Measurements from ENCODE around the gene AKT1.

DNA sequence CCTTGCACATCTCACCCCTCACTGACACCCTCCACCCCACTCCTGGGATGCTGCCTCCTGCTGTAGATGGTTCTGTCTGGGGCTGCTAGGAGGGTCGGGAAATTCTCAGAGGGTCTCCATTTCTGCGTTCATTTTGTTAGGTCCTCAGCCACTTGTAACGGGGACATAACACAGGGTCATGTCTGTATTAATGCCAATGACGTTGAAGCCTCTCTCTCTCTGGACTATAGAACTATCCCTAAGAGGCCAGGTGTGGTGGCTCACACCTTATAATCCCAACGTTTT, 28.0 kb downstream of the AKT1 start:
- TF ChIP-seq TAF1 (IDR thresholded peaks at IDR 0.05; ENCODE audit: borderline replicate concordance, low read depth, low read length) (no peak), POLR2AphosphoS5 (IDR thresholded peaks at IDR 0.05; ENCODE audit: low read depth, low read length) (no peak), POLR2A (IDR thresholded peaks at IDR 0.05; ENCODE audit: low read depth, low read length) (no peak)
